Endothelial cell of umbilical vein (primary cell): ENCODE results near the gene SLC16A8. TPM values are rescaled to one million over a fixed set of nuclear protein-coding genes. Genes with fewer than 3 reads are reported as not detected.

Experiments used
- BruUV-seq: library from RNA; stranded (reverse); fragments of 400-500 nt; replicated peaks from 2 replicates; lab custom pipeline; 2021; lab: Mats Ljungman, UMichigan
- CTCF ChIA-PET: fragments of 300-600, 350-600 bp; sonication (Branson Sonifier 250); formaldehyde crosslinking; loops from one replicate; lab custom pipeline; 2021; ENCODE audit warnings: antibody characterized with exemption, inconsistent platforms; lab: Charles Lee
- POLR2A ChIA-PET: fragments of 300-600, 350-600 bp; sonication (Branson Sonifier 250); formaldehyde crosslinking; loops from one replicate; lab custom pipeline; 2021; ENCODE audit warnings: antibody characterized with exemption, inconsistent platforms; lab: Charles Lee
- DNase-seq: peaks from one replicate; pipeline ENCODE4 v3.0.0-alpha.2; 2011; ENCODE audit warnings: low read depth, low spot score
- FAIRE-seq: peaks from 2 replicates; lab custom pipeline; 2011; peaks lifted over from hg19 to GRCh38; lab: Jason Lieb, UNC
- H2AFZ ChIP-seq: 2 replicates; pipeline ENCODE4 v1.6.0; 2012; ENCODE audit warnings: low read depth, low read length, control low read depth, inconsistent platforms
- H3K27ac ChIP-seq: 2 replicates; pipeline ENCODE4 v1.5.1; 2011; ENCODE audit warnings: low read depth, mild to moderate bottlenecking, control low read depth, low read length, moderate library complexity; ENCODE audit not compliant: insufficient read depth
- H3K27me3 ChIP-seq, 2 experiments: 2 replicates each; pipeline versions ENCODE4 v1.6.0 to v1.6.1; 2011; ENCODE audit warnings: low read length in 2 of 2, mixed read lengths in 1 of 2; ENCODE audit not compliant: control insufficient read depth in 2 of 2, insufficient read depth in 2 of 2
- H3K36me3 ChIP-seq, 2 experiments: 2 replicates in 1 of 2; 3 replicates in 1 of 2; pipeline ENCODE4 v1.5.1; 2011; ENCODE audit warnings: low read length in 2 of 2, mild to moderate bottlenecking in 1 of 2, moderate library complexity in 1 of 2; ENCODE audit not compliant: control insufficient read depth in 2 of 2, insufficient read depth in 2 of 2; ENCODE audit errors: extremely low read depth in 1 of 2
- H3K4me1 ChIP-seq: 3 replicates; pipeline ENCODE4 v1.5.1; 2011; ENCODE audit warnings: mild to moderate bottlenecking, low read length; ENCODE audit not compliant: control insufficient read depth, insufficient read depth; ENCODE audit errors: extremely low read depth
- H3K4me2 ChIP-seq: 2 replicates; pipeline ENCODE4 v1.6.1; 2011; ENCODE audit warnings: low read length, control low read depth, mixed read lengths; ENCODE audit not compliant: insufficient read depth
- H3K4me3 ChIP-seq, 3 experiments: fragments of 200-600 bp in 1 of 3; sonication (generic), shearing (Covaris generic) in 1 of 3; replicated peaks in 1 of 3; 2 replicates each; pipeline ENCODE4 v1.5.1; 2011 to 2016; ENCODE audit warnings: control low read depth in 3 of 3, low read length in 3 of 3, mild to moderate bottlenecking in 2 of 3, inconsistent platforms in 1 of 3, low read depth in 1 of 3, moderate library complexity in 1 of 3; ENCODE audit not compliant: insufficient read depth in 1 of 3
- H3K79me2 ChIP-seq: 2 replicates; pipeline ENCODE4 v1.6.0; 2012; ENCODE audit warnings: low read length, inconsistent platforms; ENCODE audit not compliant: control insufficient read depth, insufficient read depth
- H3K9ac ChIP-seq: replicated peaks from 2 replicates; pipeline ENCODE3; 2011; ENCODE audit warnings: low read length, control low read depth; ENCODE audit not compliant: insufficient read depth; ENCODE audit errors: extremely low read depth
- H3K9me1 ChIP-seq: replicated peaks from 3 replicates; pipeline ENCODE4 v1.6.0; 2011; ENCODE audit warnings: mild to moderate bottlenecking, low read length; ENCODE audit not compliant: control insufficient read depth, insufficient read depth; ENCODE audit errors: extremely low read depth
- H3K9me3 ChIP-seq: replicated peaks from 2 replicates; pipeline ENCODE4 v1.5.1; 2012; ENCODE audit warnings: low read length, inconsistent platforms; ENCODE audit not compliant: control insufficient read depth, insufficient read depth
- H4K20me1 ChIP-seq: replicated peaks from 2 replicates; pipeline ENCODE3; 2011; ENCODE audit warnings: mild to moderate bottlenecking, low read length; ENCODE audit not compliant: control insufficient read depth, insufficient read depth; ENCODE audit errors: extremely low read depth
- EZH2 ChIP-seq: IDR thresholded peaks from 2 replicates; pipeline ENCODE4 v1.6.1; 2012; ENCODE audit warnings: borderline replicate concordance, low read depth, mild to moderate bottlenecking, moderate library complexity, low read length, inconsistent platforms; ENCODE audit not compliant: severe bottlenecking
- FOS ChIP-seq: IDR thresholded peaks from 2 replicates; pipeline ENCODE4 v1.6.1; 2011; ENCODE audit warnings: mild to moderate bottlenecking, low read length, moderate library complexity, borderline replicate concordance; ENCODE audit not compliant: insufficient read depth
- GATA2 ChIP-seq: IDR thresholded peaks from 2 replicates; pipeline ENCODE4 v1.7.0; 2011; ENCODE audit warnings: low read depth, mild to moderate bottlenecking, moderate library complexity, mixed read lengths, low read length; ENCODE audit not compliant: insufficient read length, insufficient read depth
- JUN ChIP-seq: IDR thresholded peaks from 2 replicates; pipeline ENCODE4 v1.6.1; 2011; ENCODE audit warnings: borderline replicate concordance, low read depth; ENCODE audit not compliant: insufficient read length, insufficient read depth
- MYC ChIP-seq: IDR thresholded peaks from one replicate; pipeline ENCODE4 v1.6.1; 2011; ENCODE audit warnings: mild to moderate bottlenecking, low read depth, low read length
- POLR2A ChIP-seq: IDR thresholded peaks from 2 replicates; pipeline ENCODE4 v1.6.1; 2012; ENCODE audit warnings: low read depth, mild to moderate bottlenecking, control low read depth, low read length
- POLR2AphosphoS5 ChIP-seq: IDR thresholded peaks from 2 replicates; pipeline ENCODE4 v1.6.1; 2012; ENCODE audit warnings: low read depth, mild to moderate bottlenecking, control low read depth, low read length, moderate library complexity; ENCODE audit not compliant: insufficient read depth
- dilution Hi-C: fragments of 300-500 bp; cut with MboI; formaldehyde crosslinking; loops from one replicate; pipeline ENCODE4 v1.15.0; 2019; ENCODE audit warnings: low sequenced_read_pairs; ENCODE audit not compliant: extremely low pct_ligation_motif_present
- intact Hi-C: fragments of 100-400 bp; cut with micrococcal nuclease; formaldehyde crosslinking; loops from one replicate; pipeline ENCODE4 v1.10.0; 2022
- polyA plus RNA-seq, 4 experiments: library from polyadenylated mRNA; depleted of rRNA in 3 of 4; stranded (reverse) in 3 of 4; unstranded in 1 of 4; fragments of >200 nt; gene quantifications; 2 replicates each; pipeline versions ENCODE4 v1.2.1 to v1.2.3, GENCODE V29; 2011 to 2012; ENCODE audit warnings: missing spikeins in 1 of 4
- total RNA-seq: library from RNA; stranded (reverse); gene quantifications from 2 replicates; pipeline ENCODE4 v1.2.3, GENCODE V29; 2021
- TF ChIP-seq, protein P1 (sequence below), 2 donors: IDR thresholded peaks; 1 replicate in 1 of 2; 2 replicates in 1 of 2; pipeline ENCODE4 v1.5.1; 2011; ENCODE audit warnings: low read length in 2 of 2, mild to moderate bottlenecking in 2 of 2, moderate library complexity in 2 of 2, control low read depth in 1 of 2, inconsistent platforms in 1 of 2, low read depth in 1 of 2; ENCODE audit not compliant: insufficient read depth in 1 of 2; ENCODE audit errors: extremely low read depth in 1 of 2
- TF ChIP-seq, protein P2 (sequence below): IDR thresholded peaks from 2 replicates; pipeline ENCODE4 v1.6.1; 2011; ENCODE audit not compliant: insufficient read depth, insufficient read length

Gene SLC16A8
- total and polyA plus RNA-seq, 2 donors (not counting 3 experiments of a cell fraction or from before 2014, with no cell fraction given), result 0.14 TPM; not detected in 1

GRCh38 chr22:38041760-38042487 lies 42.1 kb downstream of the SLC16A8 start:
- H3K9ac ChIP-seq, result no peak overlapping the region
- BruUV-seq, result no TSS peak
- no peaks in the 10 kb centered on the region for H3K36me3 ChIP-seq
- TF ChIP-seq GATA2, result no peak
- TF ChIP-seq, protein P1, sequence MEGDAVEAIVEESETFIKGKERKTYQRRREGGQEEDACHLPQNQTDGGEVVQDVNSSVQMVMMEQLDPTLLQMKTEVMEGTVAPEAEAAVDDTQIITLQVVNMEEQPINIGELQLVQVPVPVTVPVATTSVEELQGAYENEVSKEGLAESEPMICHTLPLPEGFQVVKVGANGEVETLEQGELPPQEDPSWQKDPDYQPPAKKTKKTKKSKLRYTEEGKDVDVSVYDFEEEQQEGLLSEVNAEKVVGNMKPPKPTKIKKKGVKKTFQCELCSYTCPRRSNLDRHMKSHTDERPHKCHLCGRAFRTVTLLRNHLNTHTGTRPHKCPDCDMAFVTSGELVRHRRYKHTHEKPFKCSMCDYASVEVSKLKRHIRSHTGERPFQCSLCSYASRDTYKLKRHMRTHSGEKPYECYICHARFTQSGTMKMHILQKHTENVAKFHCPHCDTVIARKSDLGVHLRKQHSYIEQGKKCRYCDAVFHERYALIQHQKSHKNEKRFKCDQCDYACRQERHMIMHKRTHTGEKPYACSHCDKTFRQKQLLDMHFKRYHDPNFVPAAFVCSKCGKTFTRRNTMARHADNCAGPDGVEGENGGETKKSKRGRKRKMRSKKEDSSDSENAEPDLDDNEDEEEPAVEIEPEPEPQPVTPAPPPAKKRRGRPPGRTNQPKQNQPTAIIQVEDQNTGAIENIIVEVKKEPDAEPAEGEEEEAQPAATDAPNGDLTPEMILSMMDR (IDR thresholded peaks at IDR 0.05; ENCODE audit: extremely low read depth in 1 of 2, insufficient read depth in 1 of 2, low read depth in 1 of 2, low read length in 2 of 2), result no peak
- no peak for TF ChIP-seq MYC
- TF ChIP-seq POLR2AphosphoS5, result no peak
- TF ChIP-seq, protein P2, sequence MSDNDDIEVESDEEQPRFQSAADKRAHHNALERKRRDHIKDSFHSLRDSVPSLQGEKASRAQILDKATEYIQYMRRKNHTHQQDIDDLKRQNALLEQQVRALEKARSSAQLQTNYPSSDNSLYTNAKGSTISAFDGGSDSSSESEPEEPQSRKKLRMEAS, result no peak
- no peak for TF ChIP-seq EZH2
- TF ChIP-seq FOS, result no peak
- TF ChIP-seq JUN, result no peak
- TF ChIP-seq POLR2A, result no peak
- intact Hi-C loops (no loop called here), dilution Hi-C loops (no loop called here)
- no peak overlapping the region for H3K27ac ChIP-seq
- ChIA-PET POLR2A (no interaction called here), CTCF (interaction anchor here (2.2 kb wide), 1 partner anchor 10 kb away, joined by 15 read pairs; no protein-coding TSS in a partner anchor)
- FAIRE-seq (no peak), DNase-seq (no peak)
- H3K27me3 ChIP-seq, result no peaks in the 10 kb centered on the region
- H2AFZ ChIP-seq, result no peak overlapping the region
- H3K4me1 ChIP-seq, result no peaks in the 10 kb centered on the region
- no peak overlapping the region for H3K4me3 ChIP-seq
- no peaks in the 10 kb centered on the region for H3K9me3 ChIP-seq
- H4K20me1 ChIP-seq, result no peaks in the 10 kb centered on the region
- no peaks in the 10 kb centered on the region for H3K79me2 ChIP-seq
- H3K9me1 ChIP-seq, result no peaks in the 10 kb centered on the region
- H3K4me2 ChIP-seq, result no peak overlapping the region
